AG09319 (cell line): ENCODE results near the gene ADAD2.

Experiments used
- DNase-seq: peaks from one replicate; pipeline ENCODE4 v3.0.0-alpha.2; 2010; ENCODE audit warnings: low read depth; ENCODE audit errors: extremely low read depth
- TF ChIP-seq, protein P1 (sequence below): IDR thresholded peaks from 2 replicates; pipeline ENCODE4 v1.5.1; 2011; ENCODE audit warnings: low read depth, mild to moderate bottlenecking, inconsistent platforms, low read length, moderate library complexity

The ADAD2 gene

DNA sequence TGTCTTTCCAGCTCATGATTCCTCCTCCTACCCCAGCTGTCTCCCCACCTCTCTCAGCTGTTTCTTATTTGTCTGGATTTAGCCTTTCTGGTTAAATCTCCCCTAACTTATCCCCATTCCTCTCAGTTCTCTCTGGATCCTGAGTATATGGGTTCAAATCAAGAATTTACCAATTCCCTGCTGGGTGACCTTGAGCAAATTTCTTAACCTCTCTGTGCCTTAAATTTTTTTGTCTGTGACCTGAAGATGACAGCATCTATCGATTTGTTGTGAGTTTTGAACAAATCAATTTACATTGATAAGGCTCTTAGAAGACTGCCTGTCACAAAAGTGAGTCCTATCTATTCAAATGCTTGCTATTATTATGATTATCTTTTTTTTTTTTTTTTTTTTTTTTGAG lies 50.8 kb downstream of the ADAD2 start:
- TF ChIP-seq, protein P1, sequence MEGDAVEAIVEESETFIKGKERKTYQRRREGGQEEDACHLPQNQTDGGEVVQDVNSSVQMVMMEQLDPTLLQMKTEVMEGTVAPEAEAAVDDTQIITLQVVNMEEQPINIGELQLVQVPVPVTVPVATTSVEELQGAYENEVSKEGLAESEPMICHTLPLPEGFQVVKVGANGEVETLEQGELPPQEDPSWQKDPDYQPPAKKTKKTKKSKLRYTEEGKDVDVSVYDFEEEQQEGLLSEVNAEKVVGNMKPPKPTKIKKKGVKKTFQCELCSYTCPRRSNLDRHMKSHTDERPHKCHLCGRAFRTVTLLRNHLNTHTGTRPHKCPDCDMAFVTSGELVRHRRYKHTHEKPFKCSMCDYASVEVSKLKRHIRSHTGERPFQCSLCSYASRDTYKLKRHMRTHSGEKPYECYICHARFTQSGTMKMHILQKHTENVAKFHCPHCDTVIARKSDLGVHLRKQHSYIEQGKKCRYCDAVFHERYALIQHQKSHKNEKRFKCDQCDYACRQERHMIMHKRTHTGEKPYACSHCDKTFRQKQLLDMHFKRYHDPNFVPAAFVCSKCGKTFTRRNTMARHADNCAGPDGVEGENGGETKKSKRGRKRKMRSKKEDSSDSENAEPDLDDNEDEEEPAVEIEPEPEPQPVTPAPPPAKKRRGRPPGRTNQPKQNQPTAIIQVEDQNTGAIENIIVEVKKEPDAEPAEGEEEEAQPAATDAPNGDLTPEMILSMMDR: no peak
- no peak for DNase-seq

DNA sequence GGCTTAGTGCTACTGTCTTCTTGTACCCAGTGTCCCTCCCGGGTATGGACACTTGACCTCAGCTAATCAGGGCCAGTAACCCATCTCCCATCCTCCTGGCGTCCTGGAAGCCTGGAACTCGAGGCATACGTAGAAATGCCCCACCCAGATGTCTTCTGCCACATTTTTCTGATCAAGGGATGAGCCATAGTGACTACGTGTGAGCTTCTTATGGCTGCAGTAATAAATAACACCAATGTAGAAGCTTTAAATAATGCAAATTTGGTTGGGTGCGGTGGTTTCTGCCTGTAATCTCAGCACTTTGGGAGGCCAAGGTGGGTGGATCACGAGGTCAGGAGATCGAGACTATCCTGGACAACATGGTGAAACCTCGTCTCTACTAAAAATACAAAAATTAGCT lies 51.9 kb downstream of the ADAD2 start:
- TF ChIP-seq, protein P1: no peak
- DNase-seq: no peak

DNA sequence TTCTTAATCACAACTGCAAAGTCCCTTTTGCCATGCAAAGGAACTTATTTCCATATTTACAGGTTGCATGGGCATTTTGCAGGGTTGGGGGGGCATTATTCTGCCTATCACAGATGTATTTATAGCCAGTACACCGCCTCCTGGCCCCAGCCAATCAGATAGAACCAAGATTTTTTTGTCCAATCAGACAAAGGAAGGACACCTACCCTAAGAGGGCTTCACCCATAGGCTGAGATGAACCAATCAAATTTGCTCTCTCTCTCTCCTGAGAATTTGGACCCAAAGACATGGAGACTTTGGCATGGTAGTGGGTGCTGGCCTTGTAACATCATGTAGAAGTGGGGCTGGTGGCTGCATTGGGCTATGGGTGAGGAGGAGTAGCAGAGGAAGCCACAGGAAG lies 52.8 kb downstream of the ADAD2 start:
- no peak for DNase-seq
- TF ChIP-seq, protein P1: no peak

DNA sequence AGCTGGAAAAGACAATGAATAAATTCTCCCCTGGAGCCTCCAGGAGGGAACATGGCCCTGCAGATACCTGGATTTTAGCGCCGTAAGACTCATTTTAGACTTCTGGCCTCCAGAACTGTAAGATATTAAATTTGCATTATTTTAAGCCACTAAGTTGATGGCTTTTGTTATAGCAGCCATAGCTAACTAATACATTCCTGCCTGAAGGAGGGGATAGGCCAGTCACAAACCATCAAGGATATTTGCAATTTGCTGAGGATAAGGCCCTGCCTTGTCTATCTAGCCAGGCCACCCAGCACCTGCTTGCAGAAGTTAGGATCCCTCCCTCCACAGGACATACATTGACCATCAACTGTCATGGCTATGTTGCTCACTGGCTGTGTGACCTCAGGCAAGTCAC lies 53.8 kb downstream of the ADAD2 start:
- no peak for DNase-seq
- TF ChIP-seq, protein P1: no peak

DNA sequence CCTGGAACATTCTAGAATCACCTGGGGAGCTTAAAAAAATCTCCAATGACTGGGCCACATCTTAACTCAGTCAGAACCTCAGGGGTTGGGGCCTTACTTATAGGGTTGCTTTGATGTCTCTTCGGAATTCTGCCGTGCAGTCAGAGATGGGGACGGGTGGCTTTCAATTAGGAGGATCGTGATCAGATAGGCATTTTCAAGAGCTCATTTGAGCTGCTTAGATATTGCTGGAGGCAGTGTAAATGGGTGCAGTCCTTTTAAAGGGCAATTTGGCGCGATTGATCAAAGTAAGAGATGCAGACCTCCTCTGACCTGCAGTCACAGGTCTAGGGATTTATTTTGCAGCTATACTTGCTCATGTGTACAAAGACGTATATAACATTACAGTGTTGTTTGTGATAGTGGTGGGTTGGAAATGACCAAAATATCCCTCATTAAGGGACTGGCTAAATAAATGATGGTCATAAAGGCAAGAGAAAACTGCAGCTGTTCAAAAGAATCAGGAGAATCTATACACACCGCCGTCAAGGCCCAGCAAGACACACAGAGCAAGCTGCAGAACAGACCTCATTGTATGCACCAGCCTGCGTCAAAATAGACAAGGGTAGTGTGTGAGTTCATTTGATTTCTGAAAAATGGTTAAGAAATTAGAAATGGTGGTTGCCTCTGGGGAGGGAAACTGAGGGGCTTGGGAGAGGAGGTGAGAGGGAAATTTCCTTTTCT lies 55.2 kb downstream of the ADAD2 start:
- no peak for DNase-seq
- TF ChIP-seq, protein P1: no peak

DNA sequence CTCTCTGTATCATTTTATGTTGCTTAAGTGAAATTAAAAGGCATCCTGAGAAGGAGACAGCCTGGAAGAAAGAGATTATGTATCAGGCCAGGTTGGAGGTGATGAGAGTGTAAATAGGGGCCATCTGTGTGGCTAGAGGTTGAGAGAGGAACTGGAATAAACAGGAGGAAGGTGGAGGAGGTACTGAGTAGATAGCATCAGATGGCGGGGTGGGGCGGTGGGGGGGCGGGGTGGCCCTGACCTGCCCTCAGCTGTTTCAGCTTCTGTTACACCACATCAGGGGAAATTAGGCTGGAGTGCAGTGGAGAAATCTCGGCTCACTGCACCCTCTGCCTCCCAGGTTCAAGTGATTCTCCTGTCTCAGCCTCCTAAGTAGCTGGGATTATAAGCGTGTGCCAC lies 55.7 kb downstream of the ADAD2 start:
- TF ChIP-seq, protein P1: no peak
- no peak for DNase-seq
